Stimulated activated CD4-positive, alpha-beta T cell treated with anti-CD3 and anti-CD28 coated beads, Interleukin-4, amount 100 ng/mL, for 24 hours (primary cell): ENCODE data around the gene TAS1R3.
"Not testable (repeated sequence)": the region's sequence is repeated elsewhere in the genome, so short reads cannot be mapped to it uniquely, and the experiment has no call there.

ENCODE experiments used
- DNase-seq: peaks from one replicate; pipeline ENCODE4 v3.0.0-alpha.2; 2020

The TAS1R3 gene

DNA sequence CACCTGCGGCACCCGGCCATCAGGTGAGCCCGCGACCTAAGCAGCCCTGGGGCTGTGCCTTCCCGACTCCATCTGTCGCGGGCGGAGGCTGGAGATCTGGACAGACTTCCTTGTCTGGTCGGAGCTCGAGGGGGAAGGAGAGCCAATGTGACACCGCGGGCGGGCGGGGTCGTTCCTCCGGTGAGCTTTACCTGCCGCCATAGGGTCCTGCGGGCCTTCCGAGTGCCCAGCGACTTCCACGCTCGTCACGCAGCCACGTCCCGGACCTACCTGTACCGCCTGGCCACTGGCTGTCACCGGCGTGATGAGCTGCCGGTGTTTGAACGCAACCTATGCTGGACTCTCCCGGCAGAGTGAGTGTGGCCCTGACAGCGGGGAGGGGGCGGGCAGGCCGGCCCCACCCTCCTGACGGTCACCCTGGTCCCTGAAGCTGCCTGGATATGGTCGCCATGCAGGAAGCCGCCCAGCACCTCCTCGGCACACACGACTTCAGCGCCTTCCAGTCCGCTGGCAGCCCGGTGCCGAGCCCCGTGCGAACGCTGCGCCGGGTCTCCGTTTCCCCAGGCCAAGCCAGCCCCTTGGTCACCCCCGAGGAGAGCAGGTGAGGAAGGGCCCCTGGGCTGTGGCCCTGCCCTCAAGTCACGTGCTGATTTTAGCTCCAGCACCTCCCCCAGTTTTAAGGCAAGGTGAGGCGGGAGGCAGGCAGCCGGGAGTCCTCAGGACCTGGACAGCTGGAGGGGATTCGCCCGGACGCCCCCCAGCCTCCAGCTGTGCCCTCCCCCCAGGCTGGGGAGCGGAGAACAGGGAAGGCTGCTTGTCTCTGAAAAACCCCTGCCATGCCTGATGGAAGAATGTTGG, 21.6 kb upstream of the TAS1R3 start:
- no peak for DNase-seq

DNA sequence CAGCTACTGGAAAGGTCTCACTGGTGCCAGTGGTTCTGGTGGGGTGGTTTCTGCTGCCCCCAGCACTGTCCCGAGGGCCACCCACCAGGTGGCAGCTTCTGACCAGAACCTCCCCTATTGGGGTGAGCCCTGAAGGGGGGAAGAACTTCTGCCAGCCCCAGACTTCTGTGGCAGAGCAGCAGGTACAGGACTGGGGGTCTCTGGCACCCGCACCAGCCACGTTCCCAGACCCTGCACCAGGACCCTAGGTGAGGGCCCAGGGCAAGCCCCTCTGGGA, 21.0 kb upstream of the TAS1R3 start:
- DNase-seq, result no peak

DNA sequence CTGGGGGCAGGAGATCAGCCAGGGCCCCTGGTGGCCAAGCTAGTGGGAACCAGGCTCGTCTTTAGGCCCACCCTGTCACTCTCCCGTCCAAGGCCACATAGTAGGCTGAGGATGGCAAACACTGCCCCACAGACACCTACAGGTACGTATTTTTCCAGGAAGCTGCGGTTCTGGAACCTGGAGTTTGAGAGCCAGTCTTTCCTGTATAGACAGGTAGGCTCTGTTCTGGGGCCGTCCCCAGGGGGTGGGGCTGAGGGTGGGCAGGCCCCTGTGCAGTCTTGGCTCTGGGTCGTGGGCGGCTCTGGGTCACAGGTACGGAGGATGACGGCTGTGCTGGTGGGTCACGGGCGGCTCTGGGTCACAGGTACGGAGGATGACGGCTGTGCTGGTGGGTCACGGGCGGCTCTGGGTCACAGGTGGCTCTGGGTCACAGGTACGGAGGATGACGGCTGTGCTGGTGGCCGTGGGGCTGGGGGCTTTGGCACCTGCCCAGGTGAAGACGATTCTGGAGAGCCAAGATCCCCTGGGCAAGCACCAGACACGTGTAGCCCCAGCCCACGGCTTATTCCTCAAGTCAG, 20.5 kb upstream of the TAS1R3 start:
- DNase-seq, result no peak

DNA sequence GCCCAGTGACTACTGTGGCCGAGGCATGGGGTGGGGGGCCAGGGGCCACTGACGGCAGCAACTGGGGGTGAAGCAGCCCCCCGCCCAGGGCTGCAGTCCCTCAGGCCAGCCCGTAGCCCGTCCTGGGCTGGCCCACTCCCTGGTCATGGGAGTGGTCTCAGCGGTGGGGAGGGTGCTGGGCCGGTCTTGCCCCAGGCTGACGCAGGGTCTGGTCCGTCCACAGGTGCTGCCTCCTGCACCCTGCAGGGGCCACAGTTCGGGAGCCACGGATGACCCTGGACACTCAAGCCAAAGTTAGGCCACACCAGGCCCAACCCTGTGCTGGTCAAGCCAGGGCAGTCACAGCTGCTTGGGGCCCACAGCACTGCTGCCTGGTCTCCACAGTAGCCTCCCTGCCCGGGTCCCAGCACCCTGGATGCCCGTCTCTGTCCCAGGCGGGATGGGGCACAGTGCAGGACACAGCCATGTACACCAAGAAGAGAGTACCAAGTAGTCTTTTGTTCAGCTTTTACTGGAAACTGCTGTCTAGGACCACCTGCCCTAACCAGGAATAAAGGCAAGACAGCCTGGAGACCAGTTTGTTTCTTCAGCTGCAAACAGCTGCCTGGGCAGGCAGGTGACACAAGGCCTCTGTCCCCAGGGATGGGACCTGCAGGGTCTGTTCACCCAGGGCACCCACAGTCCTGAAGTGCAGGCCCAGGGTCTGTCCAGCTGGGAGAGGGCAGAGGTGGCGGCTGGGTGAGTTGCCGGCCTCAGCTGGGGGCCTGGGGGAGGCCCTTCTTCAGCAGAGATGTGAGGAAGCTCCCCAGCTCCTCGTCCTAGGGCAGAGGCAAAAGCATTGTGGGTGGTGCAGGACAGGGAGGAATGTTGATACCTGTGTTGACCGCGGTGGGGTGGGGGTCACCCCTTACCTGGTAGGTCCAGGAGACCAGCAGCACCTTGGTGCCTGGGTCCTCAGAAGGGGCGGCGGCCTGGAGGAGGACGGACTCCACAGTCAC, 19.7 kb upstream of the TAS1R3 start:
- no peak for DNase-seq

DNA sequence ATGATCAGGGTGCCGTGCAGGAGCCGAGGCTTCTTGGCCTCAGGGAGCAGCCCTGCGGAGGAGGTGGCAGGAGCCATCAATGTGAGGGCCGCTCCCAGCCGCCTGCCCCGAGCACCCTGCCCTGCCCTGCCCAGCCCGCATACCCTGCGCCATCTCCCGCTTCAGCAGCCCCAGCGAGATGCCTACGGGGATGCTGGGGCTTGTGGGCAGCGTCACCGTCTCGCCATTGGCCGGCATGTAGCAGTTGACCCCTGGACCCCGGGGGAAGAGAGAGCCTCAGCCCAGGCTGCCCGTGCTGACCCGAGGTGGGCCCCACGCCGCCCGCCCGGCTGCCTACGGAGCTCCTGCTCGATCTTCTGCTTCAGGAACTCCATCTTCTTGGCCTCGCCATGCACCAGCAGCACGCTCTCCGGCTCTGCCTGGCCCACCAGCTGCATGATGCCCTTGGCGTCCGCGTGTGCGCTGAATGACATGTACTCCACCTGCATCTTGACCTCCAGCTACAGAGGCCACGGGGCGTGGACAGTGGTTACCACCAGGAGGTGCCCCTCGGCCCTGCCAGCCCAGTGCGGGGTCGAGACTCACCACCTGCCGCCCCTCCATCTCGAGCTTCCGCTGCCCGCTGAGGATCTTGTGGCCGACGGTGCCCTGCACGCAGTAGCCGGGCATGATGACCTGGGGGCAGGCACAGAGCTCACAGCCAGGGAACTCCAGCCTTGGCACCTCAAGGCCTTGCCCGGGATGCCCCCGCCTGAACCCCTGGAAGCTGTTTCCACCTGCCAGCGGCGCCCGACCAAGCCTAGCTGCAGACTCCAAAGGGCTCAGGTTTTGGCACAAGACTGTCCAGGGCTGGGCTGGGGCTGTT, 18.4 kb upstream of the TAS1R3 start:
- DNase-seq, result no peak

DNA sequence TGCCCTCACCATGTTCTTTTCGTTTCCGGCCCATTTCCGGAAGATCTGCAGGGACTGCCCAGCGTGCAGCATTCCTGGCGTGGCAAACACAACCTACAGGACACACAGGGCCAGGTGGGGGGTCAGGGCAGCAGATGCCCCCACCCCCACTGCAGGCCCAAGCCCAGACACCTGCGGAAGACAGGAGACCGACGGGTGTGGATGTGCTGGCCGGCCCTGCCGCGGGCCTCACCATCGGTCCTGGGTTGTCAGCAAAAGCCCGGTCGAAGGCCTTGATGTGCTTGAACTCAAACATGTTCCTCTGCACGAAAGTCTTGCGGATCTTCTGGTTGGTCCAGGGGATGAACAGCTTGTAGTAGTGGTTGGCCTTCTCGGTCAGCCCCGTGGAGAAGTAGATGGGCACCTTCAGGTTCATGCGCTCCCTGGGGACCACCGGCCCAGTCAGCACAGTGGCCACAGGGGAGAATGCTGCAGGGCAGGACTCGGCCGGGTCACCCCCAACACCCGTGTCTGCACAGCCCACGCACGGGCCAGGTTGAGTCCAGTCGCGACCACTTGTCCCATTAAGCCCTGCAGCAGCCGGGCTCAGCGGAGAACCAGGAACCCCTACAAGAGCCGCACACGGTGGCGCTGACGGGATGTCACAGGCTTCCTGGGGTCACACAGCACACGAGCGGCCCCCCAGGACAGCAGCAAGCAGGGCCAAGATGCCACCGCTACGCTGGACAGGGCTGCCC, 17.4 kb upstream of the TAS1R3 start:
- no peak for DNase-seq

DNA sequence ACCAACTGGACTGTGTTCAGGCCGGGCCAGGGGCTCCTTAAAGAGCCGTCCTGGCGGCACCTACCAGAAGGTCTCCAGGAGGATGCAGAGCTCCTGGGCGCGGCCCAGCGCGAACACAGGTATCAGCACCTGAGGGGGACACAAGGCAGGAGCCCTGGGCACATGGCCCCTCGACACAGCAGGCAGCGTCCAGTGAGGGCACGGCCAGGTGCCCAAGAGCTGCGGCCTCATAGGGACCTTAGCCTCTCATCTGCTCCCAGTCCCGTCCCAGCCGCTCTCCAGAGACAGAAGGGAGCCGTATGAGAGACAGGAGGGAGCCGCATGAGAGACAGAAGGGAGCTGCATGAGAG, 16.9 kb upstream of the TAS1R3 start:
- DNase-seq, result no peak

DNA sequence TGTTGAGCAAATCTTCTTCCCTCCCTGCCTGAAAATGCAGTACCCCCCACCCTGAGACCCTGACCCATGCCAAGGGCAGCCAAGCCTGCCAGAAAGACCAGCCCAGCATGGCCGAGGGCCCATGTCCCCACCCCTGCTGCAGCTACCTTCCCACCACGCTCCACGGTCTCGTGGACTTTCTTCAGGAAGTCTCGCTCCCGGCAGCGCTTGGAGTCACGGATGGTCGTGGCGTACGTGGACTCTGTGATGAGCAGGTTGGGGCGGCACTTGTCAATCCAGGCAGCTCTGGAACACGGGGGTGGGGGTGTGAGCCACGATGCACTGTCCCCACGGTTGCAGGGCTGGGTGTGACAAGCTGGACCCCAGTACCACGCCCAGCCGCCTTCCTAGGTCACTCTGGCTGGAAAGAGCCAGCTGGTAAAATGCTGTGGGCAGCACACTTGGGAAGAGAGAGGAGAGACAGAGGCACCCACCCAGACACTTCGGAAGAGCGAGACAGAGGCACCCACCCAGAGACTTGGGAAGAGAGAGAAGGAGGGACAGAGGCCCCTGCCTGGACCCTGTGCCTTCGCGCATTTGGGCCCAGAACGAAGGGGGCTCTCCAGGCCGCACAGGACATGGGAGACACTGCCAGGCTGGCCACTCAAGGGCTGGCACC, 16.3 kb upstream of the TAS1R3 start:
- no peak for DNase-seq

DNA sequence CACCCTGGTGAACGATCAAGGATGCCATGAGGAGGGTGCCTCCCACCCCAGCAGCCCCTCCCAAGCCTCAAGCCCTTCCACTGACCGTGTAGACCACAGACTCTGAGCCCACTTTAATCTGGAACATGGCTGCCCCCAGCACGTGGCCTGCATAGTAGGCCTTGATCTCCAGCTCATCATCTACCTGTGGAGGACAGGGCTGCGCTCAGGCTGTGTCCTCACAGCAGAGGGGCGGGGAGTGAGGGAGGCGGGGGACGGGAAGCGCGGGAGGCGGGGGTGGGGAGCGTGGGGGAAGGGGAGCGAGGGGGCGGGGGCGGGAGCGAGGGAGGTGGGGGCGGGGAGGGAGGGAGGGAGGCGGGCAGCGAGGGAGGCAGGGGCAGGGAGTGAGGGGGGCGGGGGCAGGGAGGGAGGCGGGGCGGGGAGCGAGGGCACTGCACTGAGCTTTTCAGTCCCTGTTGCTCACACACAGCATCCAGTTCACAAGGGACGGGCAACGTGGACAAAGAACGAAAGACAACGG, 15.6 kb upstream of the TAS1R3 start:
- DNase-seq, result no peak

DNA sequence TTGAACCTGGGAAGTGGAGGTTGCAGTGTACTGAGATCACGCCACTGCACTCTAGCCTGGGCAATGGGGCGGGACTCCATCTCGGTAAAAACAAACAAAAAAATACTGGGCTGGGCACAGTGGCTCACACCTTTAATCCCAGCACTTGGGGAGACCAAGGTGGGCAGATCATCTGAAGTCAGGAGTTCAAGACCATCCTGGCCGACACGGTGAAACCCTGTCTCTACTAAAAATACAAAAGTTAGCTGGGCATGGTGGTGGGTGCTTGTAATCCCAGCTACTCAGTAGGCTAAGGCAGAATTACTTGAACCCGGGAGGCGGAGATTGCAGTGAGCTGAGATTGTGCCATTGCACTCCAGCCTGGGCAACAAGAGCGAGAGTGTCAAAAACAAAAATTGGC, 14.9 kb upstream of the TAS1R3 start:
- DNase-seq, result not testable (repeated sequence)

DNA sequence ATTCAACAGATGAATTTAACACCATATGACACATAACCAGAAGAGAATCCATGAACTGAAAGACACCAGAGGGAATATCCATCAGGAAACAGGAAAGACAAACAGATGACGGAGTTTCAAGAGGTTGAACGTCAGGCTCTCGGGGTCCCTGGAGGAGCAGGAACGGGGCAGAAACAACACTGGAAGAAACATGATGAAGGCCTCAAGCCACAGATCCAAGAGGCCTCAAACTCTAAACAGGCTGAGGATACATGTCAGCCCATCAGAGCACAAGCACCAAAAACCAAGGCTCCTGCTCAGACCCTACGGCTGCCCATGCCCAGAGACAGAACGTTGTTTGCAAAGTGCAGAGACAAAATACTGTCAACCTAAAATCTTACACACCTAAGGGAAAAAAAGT, 13.7 kb upstream of the TAS1R3 start:
- no peak for DNase-seq

DNA sequence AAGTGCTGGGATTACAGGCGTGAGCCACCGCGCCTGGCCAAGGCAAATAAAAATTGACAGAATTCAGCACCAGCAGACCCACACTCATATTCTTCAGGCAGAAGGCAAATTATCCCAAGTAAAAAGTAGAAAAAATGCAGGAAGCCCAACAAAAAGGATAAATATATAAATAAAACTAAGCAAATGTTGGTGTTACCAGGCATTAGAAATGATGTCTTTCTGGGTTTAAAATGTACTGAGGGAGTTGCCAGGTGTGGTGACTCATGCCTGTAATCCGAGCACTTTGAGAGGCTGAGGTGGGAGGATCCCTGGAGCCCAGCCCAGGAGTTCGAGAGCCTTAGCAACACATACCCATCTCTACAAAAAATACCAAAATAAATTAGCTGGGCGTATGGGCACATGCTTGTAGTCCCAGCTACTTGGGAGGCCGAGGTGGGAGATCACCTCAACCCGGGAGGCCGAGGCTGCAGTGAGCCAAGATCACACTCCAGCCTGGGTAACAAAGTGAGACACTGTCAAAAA, 12.9 kb upstream of the TAS1R3 start:
- DNase-seq, result no peak

DNA sequence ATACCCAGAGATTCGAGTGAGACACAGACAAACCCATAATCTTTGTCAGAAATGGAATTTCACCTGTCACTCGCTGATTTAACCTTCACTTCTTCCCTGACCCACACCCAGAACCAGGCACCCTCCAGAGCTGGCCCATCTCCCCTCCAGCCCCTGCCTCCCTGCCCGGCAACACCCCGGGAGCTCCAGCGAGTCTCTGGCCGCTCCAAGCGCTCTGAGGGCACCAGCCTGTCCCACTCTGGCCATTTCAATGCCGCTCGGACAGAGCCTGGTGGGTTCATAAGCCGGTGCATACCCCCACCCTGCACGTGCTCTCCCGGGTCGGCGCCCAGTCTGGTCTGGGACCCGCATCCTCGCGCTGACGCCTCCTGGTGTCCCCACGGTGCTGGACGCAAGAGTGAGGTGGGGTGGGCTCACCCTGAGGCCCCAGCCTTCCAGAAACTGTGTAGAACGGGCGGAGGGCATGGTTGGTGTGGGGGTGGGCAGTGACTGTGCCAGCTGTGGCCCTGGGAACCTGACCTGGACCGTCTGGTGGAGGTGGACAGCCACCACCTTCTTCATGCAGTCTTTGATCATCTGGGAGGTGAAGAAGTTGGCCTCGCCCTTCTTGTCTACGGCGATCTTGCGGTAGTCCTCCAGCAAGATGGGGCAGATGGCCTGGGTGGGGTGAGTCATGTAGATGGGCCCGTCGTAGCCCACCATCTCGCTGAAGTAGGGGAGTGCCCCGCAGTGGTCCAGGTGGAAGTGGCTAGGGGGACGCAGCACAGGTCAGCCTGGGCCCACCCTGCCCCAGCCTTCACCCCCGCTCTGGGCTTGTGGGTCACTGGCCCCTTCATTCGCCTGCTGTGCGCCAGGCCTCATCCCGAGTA, 12.1 kb upstream of the TAS1R3 start:
- DNase-seq, result no peak

DNA sequence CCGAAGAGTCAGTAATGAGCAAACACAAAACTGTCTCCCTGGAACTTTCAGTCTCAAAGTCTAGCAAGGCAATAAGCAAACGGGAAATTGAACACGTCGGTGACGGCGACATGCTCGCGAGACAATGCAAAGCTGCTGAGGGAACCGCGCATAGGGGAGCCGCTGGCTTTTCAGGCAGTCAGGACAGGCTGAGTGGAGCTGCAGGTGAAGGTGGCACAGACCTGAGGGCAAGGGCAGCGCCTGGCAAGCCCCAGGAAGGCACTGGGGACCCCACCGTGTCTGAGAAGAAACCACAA, 11.5 kb upstream of the TAS1R3 start:
- DNase-seq, result no peak

DNA sequence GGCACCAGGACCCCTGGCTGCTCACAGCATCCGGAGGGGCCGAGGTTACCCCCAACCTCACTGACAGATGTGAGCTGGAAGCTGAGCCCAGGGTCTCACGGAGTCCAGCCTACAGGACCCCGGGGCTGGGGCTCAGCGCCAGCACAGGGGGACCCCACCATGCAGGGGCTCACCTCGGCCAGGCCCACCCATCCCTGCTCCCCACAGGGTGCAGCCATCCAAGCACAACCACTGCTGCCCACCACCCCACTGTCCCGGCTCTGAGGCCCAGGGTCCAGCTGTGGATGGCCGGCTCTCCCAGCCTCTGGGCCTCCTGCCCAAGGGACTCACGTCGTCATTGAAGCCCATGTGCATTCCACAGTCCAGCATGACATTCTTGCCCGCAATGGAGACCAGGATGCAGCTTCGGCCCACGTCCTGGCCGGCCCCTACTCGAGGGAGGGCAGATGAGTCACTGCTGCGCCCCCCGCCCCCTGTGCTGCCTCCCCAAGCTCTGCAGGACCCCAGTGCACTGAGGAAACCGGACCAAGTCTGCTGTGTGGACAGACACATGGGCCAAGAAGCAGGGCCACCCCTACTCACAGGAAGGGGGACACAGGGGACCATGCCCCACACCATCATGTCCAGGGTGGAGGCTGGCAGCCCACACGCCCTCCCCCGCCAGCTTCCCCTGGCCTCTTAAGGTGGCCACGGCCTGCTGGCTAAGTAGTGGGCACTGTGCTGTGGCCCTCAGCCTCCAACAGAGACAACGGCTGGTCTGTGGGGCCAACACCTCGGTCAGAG, 10.2 kb upstream of the TAS1R3 start:
- DNase-seq, result no peak

DNA sequence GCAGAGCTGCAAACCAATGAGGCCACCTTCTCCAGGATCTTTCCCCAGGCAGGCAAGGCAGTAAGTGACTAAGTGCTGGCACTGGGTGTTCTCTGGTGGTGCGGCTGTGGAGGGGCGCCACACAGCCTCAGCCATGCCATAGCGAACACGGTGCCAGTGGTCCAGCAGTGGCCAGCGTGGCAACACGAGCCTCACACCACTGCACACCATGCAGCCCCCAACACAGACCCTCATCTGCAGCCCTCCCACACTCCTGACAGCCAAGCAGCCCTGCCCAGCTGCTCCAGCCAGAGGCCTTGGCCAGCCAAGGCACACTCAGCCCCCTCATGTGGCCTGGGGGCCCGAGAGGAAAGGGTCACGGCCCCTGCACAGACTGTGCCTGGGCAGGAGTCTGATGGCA, 9.6 kb upstream of the TAS1R3 start:
- DNase-seq, result no peak

DNA sequence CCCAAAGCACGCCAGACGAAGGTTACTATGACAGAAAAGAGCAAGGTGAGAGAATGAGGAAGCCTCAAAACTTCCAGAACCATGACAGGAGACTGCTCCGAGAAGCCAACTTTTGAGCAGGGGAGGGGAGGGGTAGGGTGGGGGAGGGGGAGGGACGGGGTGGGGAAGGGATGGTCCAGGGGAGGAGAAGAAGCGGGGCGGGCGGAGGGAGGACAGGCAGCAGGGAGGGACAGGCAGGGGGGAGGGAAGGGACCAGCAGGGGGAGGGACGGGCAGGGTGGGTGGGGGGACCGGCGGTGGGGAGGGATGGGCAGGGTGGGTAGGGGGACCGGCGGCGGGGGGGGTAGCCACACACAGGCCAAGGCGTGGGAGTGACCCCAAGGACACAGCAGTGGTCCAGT, 8.7 kb upstream of the TAS1R3 start:
- DNase-seq, result no peak

DNA sequence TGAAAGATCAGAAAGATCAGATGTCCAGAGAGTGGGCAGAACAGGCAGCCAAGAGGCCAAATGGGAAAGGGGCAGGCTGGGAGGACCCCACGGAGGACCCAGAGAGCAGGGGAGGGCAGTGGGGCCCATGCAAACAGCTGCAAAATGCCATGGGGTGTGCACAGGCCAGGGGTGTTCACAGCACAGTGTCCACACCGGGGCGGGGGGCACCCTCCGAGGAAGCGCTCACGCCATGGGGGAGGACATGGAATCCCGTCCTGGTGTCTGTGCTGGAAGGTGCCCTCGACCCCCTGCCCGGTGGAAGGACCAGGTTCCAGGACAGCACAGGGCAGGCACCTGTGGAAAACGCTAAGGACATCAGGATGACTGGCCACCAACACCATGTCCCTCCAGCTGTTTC, 8.1 kb upstream of the TAS1R3 start:
- no peak for DNase-seq

DNA sequence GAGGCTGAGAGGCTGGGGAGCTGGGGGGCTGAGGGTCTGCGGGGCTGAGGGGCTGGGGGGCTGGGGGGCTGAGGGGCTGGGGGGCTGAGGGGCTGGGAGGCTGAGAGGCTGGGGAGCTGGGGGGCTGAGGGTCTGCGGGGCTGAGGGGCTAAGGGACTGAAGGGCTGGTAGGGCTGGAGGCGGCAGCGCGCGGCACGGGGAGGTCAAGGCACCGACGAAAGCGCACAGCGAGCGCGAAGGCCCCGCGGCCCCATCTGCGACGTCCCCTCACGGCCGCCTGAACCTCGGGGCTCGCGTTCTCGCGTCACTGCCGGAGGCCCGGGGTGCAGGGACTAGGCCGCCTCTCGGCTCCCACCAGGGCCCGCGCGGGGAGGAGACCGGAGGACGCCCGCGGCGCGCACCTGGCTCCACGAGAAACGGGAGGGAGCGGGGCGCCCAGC, 7.0 kb upstream of the TAS1R3 start:
- DNase-seq, result no peak
